HG03280 (cell line): ENCODE measurements around the gene CLDN17.

ENCODE experiments used
- ATAC-seq: cut with Tn5 transposase; IDR thresholded peaks from one replicate; pipeline ENCODE4 v1.9.1; 2021; ENCODE audit warnings: mild to moderate bottlenecking, moderate library complexity; ENCODE audit not compliant: unreplicated experiment

Gene CLDN17

GRCh38 chr21:30126576-30126975, 40.0 kb downstream of the CLDN17 start:
- no peak for ATAC-seq

- ATAC-seq: no peak
Observed at GRCh38 chr21:30117631-30118030, 49.0 kb downstream of the CLDN17 start.

GRCh38 chr21:30116479-30116878, 50.1 kb downstream of the CLDN17 start:
- ATAC-seq: no peak
